ENCODE measurements around the gene MAPRE2. TPM values are rescaled to one million over a fixed set of nuclear protein-coding genes. Genes with fewer than 3 reads are reported as not detected.

MAPRE2 gene
- total RNA-seq, 2 donors from 2014 or later = 11.7 to 11.9 TPM

GRCh38 chr18:34999756-35000289 lies 41.4 kb upstream of the MAPRE2 start:
- DNase-seq = no peak

GRCh38 chr18:35000457-35000856 lies 40.8 kb upstream of the MAPRE2 start:
- ATAC-seq = no peak
- TF ChIP-seq POLR2A (IDR thresholded peaks at IDR 0.05) (no peak), CTCF (IDR thresholded peaks at IDR 0.05) (no peak)
- Histone ChIP-seq H3K27ac (no peak overlapping the region), H3K4me3 (no peak overlapping the region), H3K27me3 (no peaks in the 10 kb centered on the region), H3K4me1 (no peaks in the 10 kb centered on the region), H3K9me3 (no peaks in the 10 kb centered on the region), H3K36me3 (replicated peaks in 1 of 2; ENCODE audit: insufficient read depth in 1 of 2, low read depth in 2 of 2) (no peaks in the 10 kb centered on the region)
- intact Hi-C loops (cut with DNase I) = no loop called here
- WGBS, 2 donors = 80 to 89% methylated on average over 3 of the region's 3 CpGs
- no peak for DNase-seq

More at GRCh38 chr18:34999756-35000289, 41.4 kb upstream of the MAPRE2 start:
- Histone ChIP-seq H3K4me3 (no peak overlapping the region), H3K27ac (no peak overlapping the region), H3K36me3 (replicated peaks in 1 of 2; ENCODE audit: insufficient read depth in 1 of 2, low read depth in 2 of 2) (no peaks in the 10 kb centered on the region), H3K4me1 (no peaks in the 10 kb centered on the region), H3K9me3 (no peaks in the 10 kb centered on the region), H3K27me3 (no peaks in the 10 kb centered on the region)
- no peak for ATAC-seq
- intact Hi-C loops (cut with DNase I) = no loop called here
- TF ChIP-seq CTCF (IDR thresholded peaks at IDR 0.05) (no peak), POLR2A (IDR thresholded peaks at IDR 0.05) (no peak)
- WGBS, 2 donors = 79 to 97% methylated on average over 4 of the region's 4 CpGs

GRCh38 chr18:35002120-35002519 lies 39.1 kb upstream of the MAPRE2 start:
- no peak for DNase-seq
- 42 to 54% methylated on average over 2 of the region's 2 CpGs for WGBS, 2 donors
- Histone ChIP-seq H3K9me3 (no peaks in the 10 kb centered on the region), H3K27ac (no peak overlapping the region), H3K4me1 (no peaks in the 10 kb centered on the region), H3K27me3 (no peaks in the 10 kb centered on the region), H3K36me3 (replicated peaks in 1 of 2; ENCODE audit: insufficient read depth in 1 of 2, low read depth in 2 of 2) (no peaks in the 10 kb centered on the region), H3K4me3 (no peak overlapping the region)
- TF ChIP-seq CTCF (IDR thresholded peaks at IDR 0.05) (no peak), POLR2A (IDR thresholded peaks at IDR 0.05) (no peak)
- intact Hi-C loops (cut with DNase I) = no loop called here
- ATAC-seq = no peak

- peak in 1 of 4 donors; percentile 43 for DNase-seq
- no peaks in the 10 kb centered on the region for H3K27me3 ChIP-seq
- no peaks in the 10 kb centered on the region for H3K4me1 ChIP-seq
- no peak overlapping the region for H3K27ac ChIP-seq
- intact Hi-C loops (cut with DNase I) = loop anchor here (5.0 kb wide), 1 partner anchor 131 kb away; no protein-coding TSS in a partner anchor
- ATAC-seq = peak; percentile 90
- no peaks in the 10 kb centered on the region for H3K36me3 ChIP-seq (replicated peaks in 1 of 2; ENCODE audit: insufficient read depth in 1 of 2, low read depth in 2 of 2)
- no peak overlapping the region for H3K4me3 ChIP-seq
- TF ChIP-seq CTCF (IDR thresholded peaks at IDR 0.05) (peak; percentile 37 to 76 (median 65)), POLR2A (IDR thresholded peaks at IDR 0.05) (no peak)
- WGBS, 2 donors = 41 to 46% methylated on average over 7 of the region's 7 CpGs
- H3K9me3 ChIP-seq = no peaks in the 10 kb centered on the region
These were observed 35.1 kb upstream of the MAPRE2 start for GRCh38 chr18:35005963-35006577.

- H3K9me3 ChIP-seq = no peaks in the 10 kb centered on the region
- no peaks in the 10 kb centered on the region for H3K36me3 ChIP-seq (replicated peaks in 1 of 2; ENCODE audit: insufficient read depth in 1 of 2, low read depth in 2 of 2)
- ATAC-seq = no peak
- TF ChIP-seq CTCF (IDR thresholded peaks at IDR 0.05) (no peak), POLR2A (IDR thresholded peaks at IDR 0.05) (no peak)
- no peak overlapping the region for H3K4me3 ChIP-seq
- no peaks in the 10 kb centered on the region for H3K4me1 ChIP-seq
- intact Hi-C loops (cut with DNase I) = no loop called here
- WGBS, 2 donors = 75 to 76% methylated on average over 1 of the region's 1 CpG
- H3K27me3 ChIP-seq = no peaks in the 10 kb centered on the region
- DNase-seq = no peak
- H3K27ac ChIP-seq = no peak overlapping the region
These were observed 31.1 kb upstream of the MAPRE2 start for GRCh38 chr18:35010156-35010555.
